ENCODE measurements around the gene ALG3.

- no peak for TF ChIP-seq CTCF (conservative IDR thresholded peaks at IDR 0.05)
- TF ChIP-seq ZFX (IDR thresholded peaks at IDR 0.05), result no peak
Observed at GRCh38 chr3:184291738-184292445, 43.1 kb upstream of the ALG3 start.

Measured in C4-2B (cell line).